Testis (tissue), 3 donors: ENCODE results near the gene STYXL1. TPM values are rescaled to one million over a fixed set of nuclear protein-coding genes. Genes with fewer than 3 reads are reported as not detected.
"Not testable (repeated sequence)": the region's sequence is repeated elsewhere in the genome, so short reads cannot be mapped to it uniquely, and the experiment has no call there.

Experiments
- DNase-seq: peaks from one replicate; pipeline ENCODE4 v3.0.0-alpha.2; 2019
- H3K27ac ChIP-seq, 2 donors: fragments of 200-600 bp; sonication (generic); one replicate each; pipeline ENCODE4 v1.5.1; 2019
- H3K27me3 ChIP-seq: fragments of 200-600 bp; sonication (generic); one replicate; pipeline ENCODE4 v1.5.1; 2019
- H3K36me3 ChIP-seq: fragments of 200-600 bp; sonication (generic); one replicate; pipeline ENCODE4 v1.5.1; 2017; ENCODE audit warnings: low read depth; ENCODE audit errors: missing control alignments
- H3K4me1 ChIP-seq: fragments of 200-600 bp; sonication (generic); one replicate; pipeline ENCODE4 v1.5.1; 2019
- H3K4me3 ChIP-seq, 2 donors: fragments of 200-600 bp; sonication (generic); one replicate each; pipeline ENCODE4 v1.5.1; 2017 to 2019
- H3K9me3 ChIP-seq: fragments of 200-600 bp; sonication (generic); one replicate; pipeline ENCODE4 v1.5.1; 2017
- CTCF ChIP-seq, 3 experiments: fragments of 450-650 bp in 2 of 3; fragments of 200-600 bp in 1 of 3; sonication (generic) in 1 of 3; IDR thresholded peaks; one replicate each; pipeline ENCODE4 v1.5.1; 2016 to 2019; ENCODE audit warnings: antibody characterized with exemption in 3 of 3, mild to moderate bottlenecking in 2 of 3, moderate library complexity in 1 of 3
- POLR2A ChIP-seq: fragments of 450-650 bp; IDR thresholded peaks from one replicate; pipeline ENCODE4 v1.6.1; 2017; ENCODE audit warnings: antibody characterized with exemption, mild to moderate bottlenecking, moderate library complexity
- WGBS, 2 donors: methylation state at CpG; one replicate each; pipeline ENCODE4 v1.1.5; 2018; 5-methylcytosine and 5-hydroxymethylcytosine counted together
- intact Hi-C: fragments of 100-400 bp; cut with DNase I; formaldehyde crosslinking; loops from one replicate; pipeline ENCODE4 v1.15.1; 2023; ENCODE audit warnings: low total_unique reads
- polyA plus RNA-seq: library from polyadenylated mRNA; stranded (reverse); fragments of 350-450 nt; fragmentation: Illumina TruSeq; extraction: RNeasy Lipid Tissue Mini Kit (QIAGEN cat#74804); gene quantifications from one replicate; pipeline ENCODE4 v1.2.3, GENCODE V29; 2014; ENCODE audit warnings: low read depth, low replicate concordance; ENCODE audit not compliant: insufficient read depth
- total RNA-seq, 2 donors: library from RNA; depleted of rRNA; stranded (reverse); fragments of >200 nt; gene quantifications; one replicate each; pipeline ENCODE4 v1.2.3, GENCODE V29; 2016

The STYXL1 gene
- total and polyA plus RNA-seq, 3 donors from 2014 or later, result 47.0 to 122 (median 48.3) TPM

DNA sequence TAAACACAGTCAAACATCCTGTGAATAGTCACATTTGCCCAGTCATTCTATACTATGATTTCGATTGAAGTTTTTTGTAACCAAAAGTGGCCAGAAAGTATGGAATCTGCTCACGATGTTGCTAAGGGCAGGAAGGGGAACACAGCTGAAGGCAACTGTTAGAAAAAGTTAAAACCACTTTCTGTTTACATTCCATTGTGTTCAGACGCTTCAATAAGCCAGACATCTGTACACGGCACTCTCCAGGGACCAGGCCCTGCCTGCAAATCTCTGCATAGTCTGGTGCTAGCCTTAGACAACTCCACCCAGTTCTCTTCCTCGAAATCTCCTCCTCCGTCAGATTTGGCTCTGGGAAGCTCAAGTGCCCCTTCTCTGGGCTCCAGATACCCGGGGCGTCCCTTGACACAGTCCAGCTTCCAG lies 36.3 kb downstream of the STYXL1 start:
- Histone ChIP-seq H3K36me3 (no peaks in the 10 kb centered on the region), H3K27me3 (no peaks in the 10 kb centered on the region), H3K9me3 (no peaks in the 10 kb centered on the region), H3K4me1 (peaks cover 26% of the 10 kb centered on the region), H3K4me3 (no peak overlapping the region), H3K27ac (peak overlapping the region in 1 of 2 donors; percentile 62)
- peak; percentile 72 for DNase-seq
- 44 to 47% methylated on average over 8 of the region's 8 CpGs for WGBS, 2 donors
- no peak for TF ChIP-seq CTCF (IDR thresholded peaks at IDR 0.05)
- no peak for TF ChIP-seq POLR2A
- intact Hi-C loops, result no loop called here

- no peak overlapping the region for H3K4me3 ChIP-seq
- H3K27ac ChIP-seq, result no peak overlapping the region
- peaks cover 26% of the 10 kb centered on the region for H3K4me1 ChIP-seq
- no peaks in the 10 kb centered on the region for H3K27me3 ChIP-seq
- H3K36me3 ChIP-seq, result no peaks in the 10 kb centered on the region
- H3K9me3 ChIP-seq, result no peaks in the 10 kb centered on the region
- 69 to 76% methylated on average over 11 of the region's 11 CpGs for WGBS, 2 donors
- TF ChIP-seq POLR2A, result no peak
- TF ChIP-seq CTCF (IDR thresholded peaks at IDR 0.05), result no peak
- no peak for DNase-seq
- intact Hi-C loops, result no loop called here
Observed at GRCh38 chr7:76009672-76010600, 37.9 kb downstream of the STYXL1 start.

DNA sequence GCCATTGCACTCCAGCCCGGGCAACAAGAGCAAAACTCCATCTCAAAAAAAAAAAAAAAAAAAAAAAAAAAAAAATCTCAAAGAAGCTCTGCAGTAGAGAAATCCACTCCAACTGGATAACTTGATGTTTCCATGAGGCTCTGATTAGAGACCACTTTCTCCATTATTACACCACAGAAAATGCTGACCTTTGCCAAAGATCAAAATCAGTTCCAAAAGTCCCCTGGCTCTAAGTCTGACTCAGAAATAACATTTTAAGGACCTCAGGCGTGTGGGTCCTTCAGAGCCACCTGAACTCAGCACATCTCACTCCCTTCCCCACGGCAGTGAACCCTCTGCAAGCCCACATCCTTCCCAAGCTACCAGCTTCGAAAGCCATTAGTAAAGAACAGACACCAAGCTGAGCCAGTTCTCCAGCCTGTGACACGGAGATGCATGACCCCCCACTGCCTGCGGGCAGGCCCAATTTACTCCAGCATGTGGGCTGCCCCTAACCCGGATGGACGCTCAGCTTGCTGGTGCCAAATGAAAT lies 39.6 kb downstream of the STYXL1 start:
- WGBS, 2 donors, result 71% methylated on average over 8 of the region's 8 CpGs

DNA sequence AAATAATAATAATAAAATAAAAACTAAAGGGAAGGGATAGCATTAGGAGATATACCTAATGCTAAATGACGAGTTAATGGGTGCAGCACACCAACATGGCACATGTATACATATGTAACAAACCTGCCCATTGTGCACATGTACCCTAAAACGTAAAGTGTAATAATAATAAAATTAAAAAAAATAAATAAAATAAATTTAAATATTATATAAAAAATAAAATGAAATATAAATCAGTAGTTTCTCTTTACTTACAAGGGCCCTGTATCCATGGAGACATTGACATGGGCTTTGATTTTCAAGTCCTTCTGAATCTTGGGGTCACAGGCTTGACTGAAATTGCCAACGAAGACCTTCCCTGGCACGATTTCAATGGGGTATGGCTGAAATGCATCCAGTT lies 42.8 kb downstream of the STYXL1 start:
- WGBS, 2 donors, result 75 to 96% methylated on average over 4 of the region's 4 CpGs
- H3K36me3 ChIP-seq, H3K9me3 ChIP-seq, DNase-seq, H3K4me1 ChIP-seq, H3K4me3 ChIP-seq, H3K27me3 ChIP-seq, H3K27ac ChIP-seq, intact Hi-C loops: not testable (repeated sequence)

More for the DNA sequence above, 39.6 kb downstream of the STYXL1 start:
- Histone ChIP-seq H3K27me3 (no peaks in the 10 kb centered on the region), H3K4me3 (no peak overlapping the region), H3K9me3 (no peaks in the 10 kb centered on the region), H3K36me3 (no peaks in the 10 kb centered on the region), H3K4me1 (peaks cover 26% of the 10 kb centered on the region), H3K27ac (no peak overlapping the region)
- no peak for DNase-seq
- intact Hi-C loops, result no loop called here
- TF ChIP-seq CTCF (IDR thresholded peaks at IDR 0.05) (no peak), POLR2A (no peak)

DNA sequence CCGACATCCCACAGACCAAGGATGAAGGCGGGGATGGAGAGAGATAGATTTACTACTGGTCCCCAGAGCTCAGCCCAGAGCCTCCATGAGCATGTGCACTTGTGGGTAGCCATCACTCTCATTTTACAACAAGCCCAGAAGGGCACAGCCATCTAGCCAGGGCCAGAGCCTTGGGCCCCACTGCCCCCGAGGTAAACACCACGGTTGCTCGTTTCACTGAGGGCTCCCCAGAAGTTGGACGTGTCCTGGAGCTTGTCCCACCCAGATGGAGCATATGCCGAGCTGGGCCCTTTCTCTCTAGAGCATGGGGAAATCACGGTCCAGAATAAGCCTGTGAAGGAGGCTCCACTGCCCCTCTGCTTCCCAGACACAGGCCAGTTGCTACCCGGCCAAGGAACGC lies 44.4 kb downstream of the STYXL1 start:
- H3K36me3 ChIP-seq, result no peaks in the 10 kb centered on the region

More for the DNA sequence above, 44.4 kb downstream of the STYXL1 start:
- Histone ChIP-seq H3K27me3 (no peaks in the 10 kb centered on the region), H3K4me3 (no peak overlapping the region), H3K27ac (no peak overlapping the region), H3K4me1 (no peaks in the 10 kb centered on the region), H3K9me3 (no peaks in the 10 kb centered on the region)
- intact Hi-C loops, result no loop called here
- WGBS, 2 donors, result 96 to 99% methylated on average over 6 to 10 of the region's 10 CpGs
- TF ChIP-seq POLR2A (no peak), CTCF (IDR thresholded peaks at IDR 0.05) (no peak)
- no peak for DNase-seq
